Stimulated activated CD4-positive, alpha-beta T cell treated with anti-CD3 and anti-CD28 coated beads, Interleukin-4, amount 100 ng/mL, for 48 hours (primary cell): ENCODE measurements around the gene DERL3.
A peak's percentile ranks its signal among the peaks of the same experiment; 100 is the strongest.
"Not testable (repeated sequence)": the region's sequence is repeated elsewhere in the genome, so short reads cannot be mapped to it uniquely, and the experiment has no call there.

Experiments used
- DNase-seq, 2 donors: peaks; one replicate each; pipeline ENCODE4 v3.0.0-alpha.2; 2020; ENCODE audit warnings: low read depth in 2 of 2

DERL3 gene

GRCh38 chr22:23838681-23839468 is at the start of gene DERL3:
TSS of gene DERL3 (minus strand) at chr22:23839006. CDS start at chr22:23838987, 19 bp downstream.
- peak; percentile 94 to 99 for DNase-seq

DNA sequence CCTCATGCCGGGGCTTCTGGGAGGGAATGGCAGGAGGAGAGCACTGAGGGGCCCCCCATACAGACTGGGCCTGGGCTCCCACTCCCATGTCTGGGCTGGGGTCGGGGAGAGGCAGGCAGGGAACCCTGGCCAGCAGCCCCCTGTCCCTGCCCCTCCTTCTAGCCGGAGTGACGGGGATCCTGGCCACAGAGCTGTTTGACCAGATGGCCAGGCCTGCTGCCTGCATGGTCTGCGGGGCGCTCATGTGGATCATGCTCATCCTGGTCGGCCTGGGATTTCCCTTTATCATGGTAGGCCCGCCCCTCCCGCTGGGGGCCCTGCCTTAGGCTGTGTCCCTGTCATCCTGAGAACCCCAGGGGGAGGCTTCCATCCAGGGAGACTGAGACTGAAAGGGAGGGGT is 45.3 kb upstream of the DERL3 start:
- DNase-seq: no peak

GRCh38 chr22:23883658-23884057 is 44.9 kb upstream of the DERL3 start:
- no peak for DNase-seq

- DNase-seq: no peak
Measured at GRCh38 chr22:23882370-23882769, 43.6 kb upstream of the DERL3 start.

- DNase-seq: no peak
Measured at GRCh38 chr22:23878219-23878618, 39.4 kb upstream of the DERL3 start.

- no peak for DNase-seq
Measured at GRCh38 chr22:23877566-23877965, 38.8 kb upstream of the DERL3 start.

DNA sequence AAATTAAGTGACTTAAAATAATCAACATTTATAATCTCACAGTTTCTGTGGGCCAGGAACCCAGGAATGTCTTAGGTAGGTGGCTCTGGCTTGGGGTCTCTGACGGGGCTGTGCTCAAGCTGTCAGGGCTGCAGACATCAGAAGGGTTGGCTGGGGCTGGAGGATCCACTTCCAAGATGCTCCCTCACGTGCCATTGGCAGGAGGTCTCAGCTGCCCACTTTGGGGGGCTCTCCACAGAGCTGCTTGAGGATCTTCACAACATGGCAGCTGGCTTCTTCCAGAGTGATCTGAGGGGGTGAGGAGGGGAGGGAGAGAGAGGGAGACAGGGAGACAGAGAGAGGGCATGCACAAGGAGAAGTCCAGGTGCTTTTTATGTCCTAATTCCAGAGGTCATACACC is 37.0 kb upstream of the DERL3 start:
- DNase-seq: no peak

DNA sequence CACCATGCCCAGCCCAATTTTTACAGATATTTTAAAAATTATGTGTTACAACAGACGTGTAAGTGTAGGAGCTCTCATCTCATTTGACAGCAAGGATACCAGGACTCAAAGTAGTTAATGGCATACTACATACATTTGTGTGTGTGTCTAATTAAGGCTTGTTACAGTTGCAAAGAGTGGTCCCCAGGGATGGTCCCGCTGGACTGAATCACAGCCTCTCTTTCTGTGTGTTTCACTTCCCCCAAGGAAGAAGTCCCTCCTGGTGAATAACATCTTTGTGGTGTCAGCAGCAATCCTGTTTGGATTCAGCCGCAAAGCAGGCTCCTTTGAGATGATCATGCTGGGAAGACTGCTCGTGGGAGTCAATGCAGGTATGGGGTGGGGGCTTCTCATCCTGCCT is 36.1 kb upstream of the DERL3 start:
- DNase-seq: no peak

- DNase-seq: no peak
Measured at GRCh38 chr22:23868580-23868979, 29.8 kb upstream of the DERL3 start.

DNA sequence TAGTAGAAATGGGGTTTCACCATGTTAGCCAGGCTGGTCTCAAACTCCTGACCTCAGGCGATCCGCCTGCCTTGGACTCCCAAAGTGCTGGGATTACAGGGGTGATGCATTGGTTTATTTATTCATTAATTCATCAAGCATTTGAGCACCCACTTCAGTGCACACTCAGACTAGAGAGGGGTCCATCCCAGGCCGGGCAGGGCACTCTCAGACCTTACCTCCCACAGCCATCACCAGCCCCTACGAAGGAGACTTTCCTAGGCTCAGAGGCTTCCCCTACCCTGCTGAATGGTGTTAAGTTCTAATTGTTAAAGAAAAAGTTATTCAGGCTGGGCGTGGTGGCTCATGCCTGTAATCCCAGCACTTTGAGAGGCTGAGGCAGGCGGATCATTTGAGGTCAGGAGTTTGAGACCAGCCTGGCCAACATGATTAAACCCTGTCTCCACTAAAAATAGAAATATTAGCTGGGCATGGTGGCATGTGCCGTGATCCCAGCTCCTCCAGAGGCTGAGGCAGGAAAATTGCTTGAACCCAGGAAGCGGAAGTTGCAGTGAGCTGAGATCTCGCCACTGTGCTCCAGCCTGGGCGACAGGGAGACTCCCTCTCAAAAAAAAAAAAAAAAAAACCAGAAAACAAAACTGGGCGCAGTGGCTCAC is 25.8 kb upstream of the DERL3 start:
- not testable (repeated sequence) for DNase-seq

- DNase-seq: peak in 1 of 2 donors; percentile 28
Measured at GRCh38 chr22:23862103-23862502, 23.3 kb upstream of the DERL3 start.

DNA sequence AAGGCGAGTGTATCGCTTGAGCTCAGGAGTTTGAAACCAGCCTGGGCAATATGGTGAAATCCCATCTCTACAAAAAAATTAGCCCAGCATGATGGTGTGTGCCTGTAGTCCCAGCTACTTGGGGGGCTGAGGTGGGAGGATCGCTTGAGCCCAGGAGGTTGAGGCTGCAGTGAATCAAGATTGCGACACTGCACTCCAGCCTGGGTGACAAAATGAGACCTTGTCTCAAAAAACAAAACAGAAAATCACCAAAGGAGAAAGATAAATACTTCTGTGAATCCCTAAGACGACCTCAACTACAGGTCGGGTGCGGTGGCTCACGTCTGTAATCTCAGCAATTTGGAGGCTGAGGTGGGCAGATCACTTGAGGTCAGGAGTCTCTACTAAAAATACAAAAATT is 21.4 kb upstream of the DERL3 start:
- not testable (repeated sequence) for DNase-seq

DNA sequence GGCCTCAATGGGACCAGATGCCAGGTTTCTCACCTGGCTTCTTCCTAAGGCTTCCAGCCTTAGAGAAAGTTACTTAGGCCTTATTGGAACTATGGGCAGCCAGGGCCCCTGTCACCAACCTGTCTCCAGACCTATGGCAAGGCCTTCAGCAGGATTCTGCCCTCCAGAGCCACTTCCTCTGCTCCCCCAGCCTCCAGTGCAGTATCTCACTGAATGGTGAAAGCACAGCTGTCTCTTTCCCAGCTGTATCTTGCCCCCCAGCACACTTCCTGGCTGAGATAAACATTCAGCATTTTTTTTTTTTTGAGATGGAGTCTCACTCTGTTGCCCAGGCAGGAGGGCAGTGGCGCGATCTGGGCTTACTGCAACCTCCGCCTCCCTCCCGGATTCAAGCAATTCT is 20.4 kb upstream of the DERL3 start:
- DNase-seq: no peak

DNA sequence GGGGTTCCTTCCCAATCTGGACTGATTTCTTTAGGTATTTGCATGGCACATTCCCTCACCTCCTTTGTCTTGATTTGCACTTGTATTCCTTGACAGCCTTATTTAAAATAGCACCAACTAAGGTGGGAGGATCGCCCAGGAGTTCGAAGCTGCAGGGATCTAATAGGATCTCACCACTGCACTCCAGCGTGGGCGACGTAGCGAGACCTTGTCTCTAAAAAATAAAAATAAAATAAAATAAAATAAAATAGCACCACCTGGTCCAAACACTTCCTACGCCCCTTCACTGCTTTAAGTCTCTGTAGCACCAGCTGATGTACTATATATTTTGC is 19.6 kb upstream of the DERL3 start:
- no peak for DNase-seq

DNA sequence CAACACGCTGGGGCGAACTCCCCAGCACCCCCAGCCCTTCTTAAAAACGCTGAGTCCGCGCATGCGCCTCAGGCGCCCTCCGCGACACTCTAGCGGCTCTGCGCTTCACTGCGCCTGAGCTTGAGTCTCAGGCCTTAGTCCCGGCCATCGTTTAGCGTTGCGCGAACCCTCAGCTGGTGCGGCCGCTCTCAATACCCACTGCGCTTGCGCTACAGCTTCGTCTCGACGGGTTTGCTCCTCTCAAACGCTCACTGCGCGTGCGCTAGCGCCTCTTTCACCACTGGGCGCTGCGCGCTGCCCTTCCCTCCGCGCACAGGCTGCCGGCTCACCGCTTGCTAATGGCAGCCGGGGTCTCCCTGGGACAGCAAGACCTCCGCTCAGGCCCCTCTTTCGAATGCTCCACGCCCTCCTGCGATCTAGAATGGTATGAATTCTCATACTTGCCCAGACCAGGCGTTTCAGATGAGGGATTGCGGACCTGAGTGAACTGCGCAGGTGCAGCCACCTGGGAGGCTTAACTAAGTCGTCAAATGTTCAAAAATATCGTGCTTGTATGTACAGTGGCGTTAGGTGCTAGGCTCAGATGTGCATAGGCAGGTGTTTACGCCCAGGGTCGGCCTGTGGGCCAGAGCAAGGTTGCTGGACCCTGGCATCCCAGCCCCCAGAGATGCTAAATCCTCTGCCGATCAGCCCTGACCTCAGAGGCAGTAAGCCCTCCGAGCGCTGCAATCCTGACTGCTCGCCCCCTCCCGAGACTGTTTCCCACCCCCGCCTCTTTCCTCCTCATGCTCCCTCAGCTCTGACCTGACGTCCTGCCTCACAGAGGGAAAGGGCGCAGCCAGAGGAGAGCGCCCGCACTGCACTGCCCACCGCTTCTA is 19.0 kb upstream of the DERL3 start, which contains the start of gene SLC2A11:
Gene SLC2A11 (plus strand): TSS at position 270 of the 878 bp plus-strand sequence. CDS start 125 bp downstream, at position 395.
- peak; percentile 91 to 93 for DNase-seq

DNA sequence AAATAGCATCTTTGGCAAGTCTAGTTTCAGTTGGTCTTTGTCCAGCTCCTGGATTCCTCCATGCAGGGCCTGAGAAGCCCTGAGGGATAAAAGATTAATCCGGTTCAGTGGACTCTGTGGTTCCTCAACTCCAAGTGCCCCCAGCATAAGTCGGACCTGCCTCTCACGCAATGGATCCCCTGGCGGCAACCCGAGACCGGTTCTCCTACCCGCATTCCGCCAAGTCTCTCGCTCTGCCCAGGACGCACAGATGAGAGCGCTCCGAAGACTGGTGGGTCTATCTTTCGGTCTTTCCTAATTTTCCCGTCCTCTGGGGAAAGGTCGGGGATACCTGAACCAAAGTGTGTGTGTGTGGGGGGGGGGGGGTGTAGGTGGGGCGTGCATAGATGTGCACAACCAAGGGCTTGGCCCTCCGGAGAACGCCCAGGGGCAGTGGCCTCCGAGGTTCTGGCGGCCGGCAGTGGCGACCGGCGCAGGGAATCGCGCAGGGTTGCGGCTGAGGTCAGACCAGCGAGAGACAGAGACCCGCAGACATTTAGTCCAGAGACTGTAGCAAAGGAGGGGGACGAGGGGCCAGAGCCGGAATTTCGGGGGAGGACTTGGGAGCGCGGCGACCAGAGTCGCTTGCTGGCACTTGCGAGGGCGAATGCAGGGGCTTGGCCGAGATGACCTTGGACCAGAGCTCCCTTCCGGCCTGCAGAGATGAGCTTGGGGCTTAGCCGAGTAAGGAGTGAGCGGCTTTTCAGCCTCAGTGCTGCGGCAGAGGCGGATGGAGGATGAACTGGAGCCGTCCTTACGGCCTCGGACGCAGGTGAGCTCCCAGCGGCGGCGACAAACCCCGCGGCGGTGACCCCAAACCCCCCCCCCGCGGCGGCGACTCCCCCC is 18.2 kb upstream of the DERL3 start:
- DNase-seq: no peak

DNA sequence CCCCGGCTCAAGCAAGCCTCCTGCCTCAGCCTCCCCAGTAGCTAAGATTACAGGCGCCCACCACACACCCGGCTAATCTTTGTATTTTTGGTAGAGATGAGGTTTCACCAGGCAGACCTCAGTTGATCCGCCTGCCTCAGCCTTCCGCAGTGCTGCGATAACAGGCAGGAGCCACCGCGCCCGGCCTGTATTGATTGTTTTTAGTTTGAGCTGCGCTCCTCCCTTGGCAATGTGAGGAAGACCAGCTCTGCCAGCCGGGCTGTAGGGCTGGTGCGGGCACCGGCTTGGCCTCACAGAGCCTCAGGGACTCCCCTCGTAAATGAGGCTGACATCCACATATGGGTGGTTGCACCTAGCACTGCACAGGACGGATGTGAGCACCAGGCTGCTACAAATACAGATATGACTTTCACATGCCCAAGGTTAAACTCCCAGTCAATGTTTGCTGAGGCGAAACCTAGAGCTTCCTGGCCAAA is 11.4 kb upstream of the DERL3 start:
- no peak for DNase-seq

- peak; percentile 81 to 89 for DNase-seq
Measured at GRCh38 chr22:23849009-23850006, 10.5 kb upstream of the DERL3 start.

- no peak for DNase-seq
Measured at GRCh38 chr22:23847991-23848864, 9.4 kb upstream of the DERL3 start.
